ENCODE data around the gene TRIO. TPM values are rescaled to one million over a fixed set of nuclear protein-coding genes. Genes with fewer than 3 reads are reported as not detected.

The TRIO gene
- polyA plus RNA-seq, 1 of the 3 experiments (the other 2 are of a cell fraction): 229 TPM

DNA sequence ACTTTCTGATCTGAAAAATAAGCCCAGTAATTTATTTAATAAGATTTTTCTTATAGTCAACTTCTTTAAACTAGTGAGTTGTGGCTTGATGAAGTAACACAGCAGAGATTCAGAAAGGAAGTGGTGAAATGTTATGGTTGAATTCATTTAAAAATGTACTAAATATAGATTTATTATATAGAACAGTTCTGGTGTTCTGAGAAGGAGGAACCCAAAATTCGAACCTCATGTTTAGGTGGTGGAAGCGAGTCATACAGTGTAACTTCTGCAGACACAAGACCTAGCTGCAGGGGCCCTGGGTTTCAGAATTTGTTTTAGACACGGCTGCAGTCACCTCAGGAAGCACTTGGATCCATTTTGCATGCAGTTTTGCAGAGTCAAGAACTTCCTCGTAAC is 188.2 kb downstream of the TRIO start:
- no peak for TF ChIP-seq RXRA (IDR thresholded peaks at IDR 0.05; ENCODE audit: borderline replicate concordance, low read depth)
- H3K4me1 ChIP-seq (ENCODE audit: control insufficient read depth in 1 of 2, insufficient read depth in 2 of 2, low read depth in 1 of 2, low read length in 1 of 2): peaks cover 0 to 3% of the 10 kb centered on the region in 2 experiments; a peak in 1 of 4 replicates
- H2AFZ ChIP-seq (ENCODE audit: low read depth): no peak overlapping the region
- no peaks in the 10 kb centered on the region for H3K9me3 ChIP-seq
- no peaks in the 10 kb centered on the region for H3K9me2 ChIP-seq
- H3K4me2 ChIP-seq: no peak overlapping the region
- peaks cover 66 to 72% of the 10 kb centered on the region in 2 experiments for H3K36me3 ChIP-seq (replicated peaks in 1 of 2; ENCODE audit: control insufficient read depth in 1 of 2, insufficient read depth in 2 of 2, low read length in 1 of 2)
- DNase-seq: no peak
- H4K20me1 ChIP-seq (ENCODE audit: insufficient read depth): peaks cover 68% of the 10 kb centered on the region
- no peak overlapping the region for H3K27ac ChIP-seq (ENCODE audit: low read depth in 2 of 2, low read length in 1 of 2)
- POLR2A ChIA-PET: no interaction called here
- no peak overlapping the region for H3K4me3 ChIP-seq (ENCODE audit: low read depth in 2 of 2, low read length in 1 of 2)
- peaks cover 100% of the 10 kb centered on the region for H3K79me2 ChIP-seq (ENCODE audit: insufficient read depth)
- CTCF ChIA-PET: interaction anchor here (0.9 kb wide), 1 partner anchor 33 kb away, joined by 3 read pairs; no protein-coding TSS in a partner anchor
- no peak overlapping the region for H3K9ac ChIP-seq
- 91% methylated on average over 4 of the region's 4 CpGs for WGBS (ENCODE audit: low lambda C conversion rate)
- peaks cover 17% of the 10 kb centered on the region for H3F3A ChIP-seq (replicated peaks; ENCODE audit: insufficient read depth)
- no peaks in the 10 kb centered on the region for H3K27me3 ChIP-seq (ENCODE audit: insufficient read depth)

DNA sequence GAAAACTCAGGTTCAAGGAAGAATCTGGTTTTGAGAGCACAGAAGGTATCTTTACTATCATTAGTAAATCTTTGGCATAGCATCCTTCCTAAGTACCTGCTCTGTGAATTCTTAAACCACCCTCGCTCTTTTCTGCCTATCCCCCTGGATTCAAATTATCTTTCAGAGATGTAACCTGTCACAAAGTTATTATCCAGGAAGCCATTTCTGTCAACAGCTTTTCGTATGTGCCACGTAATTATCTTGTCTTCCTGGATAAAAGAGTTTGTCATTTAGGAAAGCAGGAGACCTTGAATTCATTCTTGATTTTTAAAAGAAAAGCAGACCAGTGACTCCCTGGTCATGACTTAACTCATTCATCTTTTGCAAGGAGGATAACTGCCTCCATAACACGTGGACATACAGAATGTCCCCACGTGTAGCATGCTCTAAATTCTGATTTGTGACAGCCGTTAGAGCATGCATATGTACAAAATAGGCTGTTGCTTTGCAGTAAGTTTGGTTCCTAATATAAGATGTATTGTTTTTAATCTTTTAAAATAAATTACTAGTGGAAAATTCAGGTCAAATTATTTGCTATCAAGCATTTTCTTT is 189.0 kb downstream of the TRIO start:
- no peak for DNase-seq
- Histone ChIP-seq H3K27me3 (ENCODE audit: insufficient read depth) (no peaks in the 10 kb centered on the region), H3K36me3 (replicated peaks in 1 of 2; ENCODE audit: control insufficient read depth in 1 of 2, insufficient read depth in 2 of 2, low read length in 1 of 2) (peaks cover 74 to 79% of the 10 kb centered on the region in 2 experiments), H3K4me3 (ENCODE audit: low read depth in 2 of 2, low read length in 1 of 2) (no peak overlapping the region), H3K9me3 (no peaks in the 10 kb centered on the region), H3K9me2 (no peaks in the 10 kb centered on the region), H3F3A (replicated peaks; ENCODE audit: insufficient read depth) (peaks cover 15% of the 10 kb centered on the region), H3K4me1 (ENCODE audit: control insufficient read depth in 1 of 2, insufficient read depth in 2 of 2, low read depth in 1 of 2, low read length in 1 of 2) (no peaks in the 10 kb centered on the region; a peak in 1 of 4 replicates), H3K27ac (ENCODE audit: low read depth in 2 of 2, low read length in 1 of 2) (no peak overlapping the region; a peak in 1 of 4 replicates), H2AFZ (ENCODE audit: low read depth) (no peak overlapping the region), H4K20me1 (ENCODE audit: insufficient read depth) (peaks cover 66% of the 10 kb centered on the region), H3K4me2 (no peak overlapping the region), H3K9ac (no peak overlapping the region), H3K79me2 (ENCODE audit: insufficient read depth) (peaks cover 100% of the 10 kb centered on the region)
- TF ChIP-seq FOXM1 (IDR thresholded peaks at IDR 0.05; ENCODE audit: low read depth) (no peak), POLR2AphosphoS5 (IDR thresholded peaks at IDR 0.05; ENCODE audit: low read depth, low read length) (no peak), FOSL2 (IDR thresholded peaks at IDR 0.05; ENCODE audit: borderline replicate concordance, low read depth) (no peak), RCOR1 (IDR thresholded peaks at IDR 0.05; ENCODE audit: low read length) (no peak), TCF12 (IDR thresholded peaks at IDR 0.05) (no peak), SIN3A (IDR thresholded peaks at IDR 0.05; ENCODE audit: borderline replicate concordance, low read depth, low read length) (no peak), NRF1 (IDR thresholded peaks at IDR 0.05; ENCODE audit: low read depth, low read length) (no peak), ELF1 (IDR thresholded peaks at IDR 0.05) (no peak), RFX5 (IDR thresholded peaks at IDR 0.05; ENCODE audit: low read length) (no peak), EZH2phosphoT487 (IDR thresholded peaks at IDR 0.05; ENCODE audit: borderline replicate concordance, low read depth) (no peak), NFIC (IDR thresholded peaks at IDR 0.05; ENCODE audit: borderline replicate concordance) (no peak), MXI1 (IDR thresholded peaks at IDR 0.05; ENCODE audit: low read depth, low read length) (no peak), GATA2 (CRISPR knock-in tag; IDR thresholded peaks at IDR 0.05) (no peak), CHD2 (IDR thresholded peaks at IDR 0.05; ENCODE audit: low read length, partially characterized antibody) (no peak)
- TF ChIP-seq, protein P1, sequence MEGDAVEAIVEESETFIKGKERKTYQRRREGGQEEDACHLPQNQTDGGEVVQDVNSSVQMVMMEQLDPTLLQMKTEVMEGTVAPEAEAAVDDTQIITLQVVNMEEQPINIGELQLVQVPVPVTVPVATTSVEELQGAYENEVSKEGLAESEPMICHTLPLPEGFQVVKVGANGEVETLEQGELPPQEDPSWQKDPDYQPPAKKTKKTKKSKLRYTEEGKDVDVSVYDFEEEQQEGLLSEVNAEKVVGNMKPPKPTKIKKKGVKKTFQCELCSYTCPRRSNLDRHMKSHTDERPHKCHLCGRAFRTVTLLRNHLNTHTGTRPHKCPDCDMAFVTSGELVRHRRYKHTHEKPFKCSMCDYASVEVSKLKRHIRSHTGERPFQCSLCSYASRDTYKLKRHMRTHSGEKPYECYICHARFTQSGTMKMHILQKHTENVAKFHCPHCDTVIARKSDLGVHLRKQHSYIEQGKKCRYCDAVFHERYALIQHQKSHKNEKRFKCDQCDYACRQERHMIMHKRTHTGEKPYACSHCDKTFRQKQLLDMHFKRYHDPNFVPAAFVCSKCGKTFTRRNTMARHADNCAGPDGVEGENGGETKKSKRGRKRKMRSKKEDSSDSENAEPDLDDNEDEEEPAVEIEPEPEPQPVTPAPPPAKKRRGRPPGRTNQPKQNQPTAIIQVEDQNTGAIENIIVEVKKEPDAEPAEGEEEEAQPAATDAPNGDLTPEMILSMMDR (IDR thresholded peaks at IDR 0.05): no peak
- TF ChIP-seq, protein P2, sequence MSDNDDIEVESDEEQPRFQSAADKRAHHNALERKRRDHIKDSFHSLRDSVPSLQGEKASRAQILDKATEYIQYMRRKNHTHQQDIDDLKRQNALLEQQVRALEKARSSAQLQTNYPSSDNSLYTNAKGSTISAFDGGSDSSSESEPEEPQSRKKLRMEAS (IDR thresholded peaks at IDR 0.05; ENCODE audit: low read depth): no peak
- TF ChIP-seq, protein P3, sequence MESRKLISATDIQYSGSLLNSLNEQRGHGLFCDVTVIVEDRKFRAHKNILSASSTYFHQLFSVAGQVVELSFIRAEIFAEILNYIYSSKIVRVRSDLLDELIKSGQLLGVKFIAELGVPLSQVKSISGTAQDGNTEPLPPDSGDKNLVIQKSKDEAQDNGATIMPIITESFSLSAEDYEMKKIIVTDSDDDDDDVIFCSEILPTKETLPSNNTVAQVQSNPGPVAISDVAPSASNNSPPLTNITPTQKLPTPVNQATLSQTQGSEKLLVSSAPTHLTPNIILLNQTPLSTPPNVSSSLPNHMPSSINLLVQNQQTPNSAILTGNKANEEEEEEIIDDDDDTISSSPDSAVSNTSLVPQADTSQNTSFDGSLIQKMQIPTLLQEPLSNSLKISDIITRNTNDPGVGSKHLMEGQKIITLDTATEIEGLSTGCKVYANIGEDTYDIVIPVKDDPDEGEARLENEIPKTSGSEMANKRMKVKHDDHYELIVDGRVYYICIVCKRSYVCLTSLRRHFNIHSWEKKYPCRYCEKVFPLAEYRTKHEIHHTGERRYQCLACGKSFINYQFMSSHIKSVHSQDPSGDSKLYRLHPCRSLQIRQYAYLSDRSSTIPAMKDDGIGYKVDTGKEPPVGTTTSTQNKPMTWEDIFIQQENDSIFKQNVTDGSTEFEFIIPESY (IDR thresholded peaks at IDR 0.05; ENCODE audit: borderline replicate concordance, low read depth): no peak
- TF ChIP-seq, protein P4, sequence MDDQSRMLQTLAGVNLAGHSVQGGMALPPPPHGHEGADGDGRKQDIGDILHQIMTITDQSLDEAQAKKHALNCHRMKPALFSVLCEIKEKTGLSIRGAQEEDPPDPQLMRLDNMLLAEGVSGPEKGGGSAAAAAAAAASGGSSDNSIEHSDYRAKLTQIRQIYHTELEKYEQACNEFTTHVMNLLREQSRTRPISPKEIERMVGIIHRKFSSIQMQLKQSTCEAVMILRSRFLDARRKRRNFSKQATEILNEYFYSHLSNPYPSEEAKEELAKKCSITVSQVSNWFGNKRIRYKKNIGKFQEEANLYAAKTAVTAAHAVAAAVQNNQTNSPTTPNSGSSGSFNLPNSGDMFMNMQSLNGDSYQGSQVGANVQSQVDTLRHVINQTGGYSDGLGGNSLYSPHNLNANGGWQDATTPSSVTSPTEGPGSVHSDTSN (IDR thresholded peaks at IDR 0.05): no peak
- WGBS (ENCODE audit: low lambda C conversion rate): 96% methylated on average over 6 of the region's 6 CpGs
- CTCF ChIA-PET: interaction anchor here (0.9 kb wide), 1 partner anchor 32 kb away, joined by 3 read pairs; no protein-coding TSS in a partner anchor
- POLR2A ChIA-PET: no interaction called here
